HG02943 (cell line): ENCODE results near the gene OR52N1.

Source experiments
- ATAC-seq: cut with Tn5 transposase; IDR thresholded peaks from one replicate; pipeline ENCODE4 v1.9.1; 2021; ENCODE audit warnings: mild to moderate bottlenecking, low read depth, moderate library complexity; ENCODE audit not compliant: unreplicated experiment

OR52N1 gene

GRCh38 chr11:5791165-5791564 is at the start of gene OR52N1:
OR52N1 (minus strand) TSS chr11:5791265; CDS start chr11:5788816, 2,449 bp downstream.
- ATAC-seq, result no peak

- no peak for ATAC-seq
Observed at GRCh38 chr11:5837695-5838094, 46.6 kb upstream of the OR52N1 start.

- no peak for ATAC-seq
Observed at GRCh38 chr11:5833446-5833845, 42.4 kb upstream of the OR52N1 start.

- no peak for ATAC-seq
Observed at GRCh38 chr11:5831196-5831829, 40.2 kb upstream of the OR52N1 start.

GRCh38 chr11:5818245-5818886 is 27.3 kb upstream of the OR52N1 start:
- ATAC-seq, result no peak

DNA sequence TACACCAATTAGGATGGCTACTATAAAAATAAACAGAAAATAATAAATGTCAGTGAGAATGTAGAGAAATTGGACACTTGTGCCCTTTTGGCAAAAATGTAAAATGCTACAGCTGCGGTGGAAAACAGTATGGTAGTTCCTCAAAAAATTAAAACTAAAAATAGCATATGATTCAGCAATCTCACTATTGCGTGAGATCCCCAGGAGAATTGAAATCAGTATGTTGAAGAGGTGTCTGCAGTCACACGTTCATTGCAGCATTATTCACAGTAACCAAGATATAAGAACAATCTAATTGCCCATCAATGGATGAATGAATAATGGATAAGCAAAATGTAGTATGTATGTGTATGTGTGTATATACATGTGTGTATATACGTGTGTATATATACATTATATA is 24.5 kb upstream of the OR52N1 start:
- no peak for ATAC-seq

- ATAC-seq, result no peak
Observed at GRCh38 chr11:5809905-5810795, 19.1 kb upstream of the OR52N1 start.

DNA sequence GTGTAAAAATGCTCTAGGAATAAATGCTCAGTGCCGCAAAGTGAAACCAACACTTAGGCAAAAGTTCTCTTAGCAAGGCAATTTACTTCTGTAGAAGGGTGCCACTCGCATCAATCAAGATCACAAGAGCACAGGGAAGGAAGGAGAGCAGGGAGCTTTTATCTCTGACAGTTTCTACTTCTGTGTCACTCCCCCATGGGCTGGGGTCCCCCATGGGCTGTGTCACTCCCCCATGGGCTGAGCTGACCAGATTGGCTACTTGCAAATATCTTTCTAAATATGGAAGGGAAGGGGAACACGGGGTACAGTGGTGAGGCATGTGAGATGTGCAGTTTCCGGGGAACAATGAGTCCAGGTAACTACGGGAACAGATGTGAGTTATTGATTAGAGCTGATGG is 18.1 kb upstream of the OR52N1 start:
- ATAC-seq, result peak; percentile 27

GRCh38 chr11:5808500-5809121 is 17.5 kb upstream of the OR52N1 start, which contains the start of gene OR52N2:
OR52N2 (plus strand) TSS chr11:5808924; CDS start chr11:5820336, 11,412 bp downstream.
- peak; percentile 94 for ATAC-seq

- no peak for ATAC-seq
Observed at GRCh38 chr11:5807580-5807979, 16.5 kb upstream of the OR52N1 start.

GRCh38 chr11:5803982-5804381 is 12.9 kb upstream of the OR52N1 start:
- no peak for ATAC-seq

DNA sequence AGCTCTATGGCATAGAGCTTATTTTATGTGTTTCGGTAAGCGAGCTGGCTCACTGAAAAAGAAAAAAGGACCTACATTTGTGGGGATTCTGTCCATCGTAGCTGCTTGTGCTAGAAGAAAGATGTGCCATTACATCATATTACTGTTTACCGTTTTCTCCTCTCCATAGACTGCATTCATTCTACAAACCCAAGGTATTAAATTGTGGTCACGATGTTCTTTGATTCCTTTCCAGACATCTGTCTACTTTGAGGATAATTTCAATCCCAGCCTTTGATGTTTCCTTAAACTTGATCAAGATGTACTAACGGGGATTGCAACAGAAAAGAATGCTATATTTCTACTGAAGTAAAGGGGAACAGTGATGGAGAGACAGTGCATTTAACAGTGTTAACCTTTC is 5.5 kb upstream of the OR52N1 start:
- no peak for ATAC-seq

DNA sequence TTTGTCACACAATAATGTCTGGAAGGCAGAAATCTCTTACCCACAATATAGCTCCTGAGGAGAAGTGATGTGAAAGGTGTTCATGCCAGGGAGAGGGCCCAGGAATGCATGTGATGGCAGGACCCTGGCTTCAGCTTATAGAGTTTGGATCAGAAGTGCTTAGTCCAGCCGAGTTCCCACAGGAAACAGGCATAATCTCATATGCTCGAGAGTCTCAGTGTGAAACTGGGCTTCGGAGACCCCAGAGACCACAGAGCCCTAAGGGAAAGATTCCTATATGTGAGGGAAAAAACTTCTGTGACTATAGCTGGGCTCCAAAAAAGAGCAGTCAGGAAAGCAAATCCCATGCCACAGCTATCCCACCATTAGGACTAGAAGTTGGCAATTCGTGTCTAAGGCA is 7.8 kb downstream of the OR52N1 start, which contains the start of gene OR52N5:
OR52N5 (minus strand) TSS at position 101 of the 400 bp plus-strand sequence. CDS start 4,721 bp downstream, outside the sequence.
- ATAC-seq, result no peak

GRCh38 chr11:5767056-5767455 is 24.0 kb downstream of the OR52N1 start:
- no peak for ATAC-seq

DNA sequence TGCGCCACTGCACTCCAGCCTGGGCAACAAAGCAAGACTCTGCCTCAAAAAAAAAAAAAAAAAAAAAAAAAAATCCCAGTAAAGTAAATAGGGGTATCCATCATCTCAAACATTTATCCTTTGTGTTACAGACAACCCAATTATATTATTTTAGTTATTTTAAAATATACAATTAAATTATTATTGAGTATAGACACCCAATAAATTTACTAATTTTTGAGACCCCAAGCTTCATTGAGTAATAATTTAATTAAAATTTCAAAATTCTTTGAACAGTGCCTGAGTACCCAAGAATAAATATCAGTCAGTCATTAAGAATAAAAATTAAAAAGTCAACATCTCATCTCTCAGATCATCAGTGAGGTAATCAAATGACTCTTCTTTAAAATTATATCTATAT is 37.1 kb downstream of the OR52N1 start, which contains the start of gene OR52N4:
OR52N4 (plus strand) TSS at position 301 of the 400 bp plus-strand sequence. CDS start 498 bp downstream, outside the sequence.
- no peak for ATAC-seq

GRCh38 chr11:5749836-5750235 is 41.2 kb downstream of the OR52N1 start:
- no peak for ATAC-seq

DNA sequence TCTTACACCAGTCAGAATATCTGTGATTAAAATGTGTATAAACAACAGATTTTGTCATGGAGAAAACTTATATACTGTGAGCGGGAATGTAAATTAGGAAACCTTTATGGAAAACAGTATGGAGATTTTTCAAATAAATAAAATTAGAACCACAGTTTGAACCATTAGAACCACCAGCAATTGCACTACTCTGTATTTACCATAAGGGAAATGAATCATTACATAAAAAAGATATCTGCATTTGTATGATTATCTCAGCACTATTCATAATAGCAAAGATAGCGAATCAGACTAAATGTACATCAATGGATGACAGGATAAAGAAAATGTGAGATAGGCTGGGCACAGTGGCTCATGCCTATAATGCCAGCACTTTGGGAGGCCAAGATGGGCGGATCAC is 44.5 kb downstream of the OR52N1 start:
- no peak for ATAC-seq

- no peak for ATAC-seq
Observed at GRCh38 chr11:5738431-5738830, 52.6 kb downstream of the OR52N1 start.

- no peak for ATAC-seq
Observed at GRCh38 chr11:5737670-5738392, 53.2 kb downstream of the OR52N1 start.

GRCh38 chr11:5737091-5737490 is 54.0 kb downstream of the OR52N1 start:
- no peak for ATAC-seq
